Skeletal muscle satellite cell (primary cell): ENCODE results near the gene ZER1. TPM values are rescaled to one million over a fixed set of nuclear protein-coding genes. Genes with fewer than 3 reads are reported as not detected.
A peak's percentile ranks its signal among the peaks of the same experiment; 100 is the strongest.

ENCODE experiments used
- H3K27me3 ChIP-seq: 2 replicates; pipeline ENCODE4 v1.7.0; 2013; ENCODE audit warnings: low read length; ENCODE audit not compliant: control insufficient read depth, insufficient read depth
- H3K36me3 ChIP-seq: 2 replicates; pipeline ENCODE4 v1.7.0; 2013; ENCODE audit warnings: mild to moderate bottlenecking, control low read depth, low read length; ENCODE audit not compliant: insufficient read depth
- H3K4me1 ChIP-seq: 2 replicates; pipeline ENCODE4 v1.7.0; 2013; ENCODE audit warnings: low read length; ENCODE audit not compliant: control insufficient read depth, insufficient read depth
- H3K4me2 ChIP-seq: 2 replicates; pipeline ENCODE4 v1.7.0; 2013; ENCODE audit warnings: mild to moderate bottlenecking, low read length
- H3K4me3 ChIP-seq: 2 replicates; pipeline ENCODE4 v1.7.0; 2013; ENCODE audit warnings: low read length
- H3K9ac ChIP-seq: 2 replicates; pipeline ENCODE4 v1.7.0; 2013; ENCODE audit warnings: mild to moderate bottlenecking, low read depth, low read length, moderate library complexity
- H3K9me3 ChIP-seq: replicated peaks from 2 replicates; pipeline ENCODE4 v1.7.0; 2013; ENCODE audit warnings: mild to moderate bottlenecking, control low read depth, low read length
- total RNA-seq: library from RNA; depleted of rRNA; stranded (reverse); fragments of >200 nt; gene quantifications from 2 replicates; pipeline ENCODE4 v1.2.3, GENCODE V29; 2012; rRNA removed

Gene ZER1
- total RNA-seq = 11.7 and 13.5 TPM in 2 replicates

DNA sequence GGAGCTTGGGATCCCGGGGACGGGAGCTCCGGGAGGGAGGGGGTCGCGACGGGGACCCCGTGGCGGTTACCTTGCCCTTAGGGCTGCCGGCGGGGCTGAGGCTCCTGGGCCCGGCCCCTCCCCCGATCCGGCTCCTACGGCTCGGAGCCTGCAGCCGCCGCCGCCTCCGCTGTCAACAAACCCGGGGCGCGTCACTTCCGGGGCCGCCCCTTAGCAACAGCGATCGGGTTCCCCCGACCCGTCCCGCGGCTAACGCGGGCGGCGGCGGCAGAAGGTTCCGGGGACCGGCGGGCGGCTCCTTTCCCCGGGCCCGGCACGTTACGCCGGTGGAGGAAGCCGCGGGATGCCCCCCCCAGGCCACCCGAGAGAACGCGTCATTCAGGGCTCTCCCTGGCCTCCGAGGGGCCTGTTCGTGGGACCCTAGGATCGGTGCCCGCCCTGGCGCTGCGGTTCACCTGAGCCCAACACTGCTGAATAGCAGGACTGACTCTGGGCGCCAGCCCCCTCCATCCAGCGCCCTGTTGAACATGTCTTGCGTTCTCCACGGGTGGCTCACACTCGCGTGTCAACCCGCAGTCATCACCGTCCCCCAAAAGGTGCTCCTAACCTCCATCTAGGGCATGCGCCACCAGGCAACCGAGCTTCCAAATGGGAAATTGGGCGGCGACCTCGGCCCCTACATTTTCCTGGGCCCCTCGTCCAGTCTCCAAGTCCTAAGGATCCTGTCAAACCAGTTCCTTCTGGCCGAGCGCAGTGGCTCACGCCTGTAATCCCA is at the start of gene ZER1:
Gene ZER1, minus strand, starts transcription at position 183 of the 775 bp plus-strand sequence. CDS start 16,362 bp downstream, outside the sequence.
- Histone ChIP-seq H3K9me3 (no peaks in the 10 kb centered on the region), H3K9ac (peak within 1 kb of the TSS; percentile 90), H3K4me3 (peak within 1 kb of the TSS; percentile 95), H3K4me1 (peaks cover 14% of the 10 kb centered on the region), H3K27me3 (no peaks in the 10 kb centered on the region), H3K4me2 (peak within 1 kb of the TSS; percentile 97), H3K36me3 (no peaks in the 10 kb centered on the region)

DNA sequence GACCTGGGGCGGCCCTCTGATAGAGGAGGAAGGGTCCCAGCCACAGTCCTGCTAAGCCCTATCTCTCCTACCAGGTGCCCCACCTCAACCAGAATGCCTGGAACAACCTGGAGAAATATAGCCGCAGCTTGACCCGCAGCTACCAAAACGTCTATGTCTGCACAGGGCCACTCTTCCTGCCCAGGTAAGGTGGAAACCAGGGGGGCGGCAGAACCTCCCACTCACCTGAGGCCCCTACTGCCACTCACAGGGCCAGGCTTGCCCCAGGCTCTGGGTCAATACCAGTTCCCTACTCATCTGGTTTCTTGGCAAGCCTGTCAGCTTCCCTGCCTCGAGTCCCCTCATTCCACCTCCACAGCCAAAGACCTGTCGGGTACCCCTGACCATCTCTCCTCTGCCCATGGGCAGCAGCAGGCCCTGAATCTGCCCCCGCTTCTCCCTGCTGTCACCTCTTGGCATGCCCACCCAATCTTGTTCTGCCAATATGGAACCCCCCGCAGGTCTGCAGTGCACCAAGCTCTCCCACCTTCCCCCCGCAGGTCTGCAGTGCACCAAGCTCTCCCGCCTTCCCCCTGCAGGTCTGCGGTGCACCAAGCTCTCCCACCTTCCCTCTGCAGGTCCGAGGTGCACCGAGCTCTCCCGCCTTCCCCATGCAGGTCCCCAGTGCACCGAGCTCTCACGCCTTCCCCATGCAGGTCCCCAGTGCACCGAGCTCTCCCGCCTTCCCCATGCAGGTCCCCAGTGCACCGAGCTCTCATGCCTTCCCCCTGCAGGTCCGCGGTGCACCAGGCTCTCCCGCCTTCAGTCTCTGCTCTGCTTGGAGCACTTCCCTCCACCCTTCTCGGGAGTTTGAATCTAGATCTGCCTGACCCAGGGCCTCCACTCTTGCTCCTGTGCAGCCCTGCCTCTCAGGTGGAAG is 49.2 kb upstream of the ZER1 start:
- Histone ChIP-seq H3K4me2 (no peak overlapping the region), H3K4me1 (peaks cover 10% of the 10 kb centered on the region), H3K27me3 (no peaks in the 10 kb centered on the region), H3K36me3 (peaks cover 37% of the 10 kb centered on the region), H3K9me3 (no peaks in the 10 kb centered on the region), H3K9ac (no peak overlapping the region), H3K4me3 (no peak overlapping the region)

DNA sequence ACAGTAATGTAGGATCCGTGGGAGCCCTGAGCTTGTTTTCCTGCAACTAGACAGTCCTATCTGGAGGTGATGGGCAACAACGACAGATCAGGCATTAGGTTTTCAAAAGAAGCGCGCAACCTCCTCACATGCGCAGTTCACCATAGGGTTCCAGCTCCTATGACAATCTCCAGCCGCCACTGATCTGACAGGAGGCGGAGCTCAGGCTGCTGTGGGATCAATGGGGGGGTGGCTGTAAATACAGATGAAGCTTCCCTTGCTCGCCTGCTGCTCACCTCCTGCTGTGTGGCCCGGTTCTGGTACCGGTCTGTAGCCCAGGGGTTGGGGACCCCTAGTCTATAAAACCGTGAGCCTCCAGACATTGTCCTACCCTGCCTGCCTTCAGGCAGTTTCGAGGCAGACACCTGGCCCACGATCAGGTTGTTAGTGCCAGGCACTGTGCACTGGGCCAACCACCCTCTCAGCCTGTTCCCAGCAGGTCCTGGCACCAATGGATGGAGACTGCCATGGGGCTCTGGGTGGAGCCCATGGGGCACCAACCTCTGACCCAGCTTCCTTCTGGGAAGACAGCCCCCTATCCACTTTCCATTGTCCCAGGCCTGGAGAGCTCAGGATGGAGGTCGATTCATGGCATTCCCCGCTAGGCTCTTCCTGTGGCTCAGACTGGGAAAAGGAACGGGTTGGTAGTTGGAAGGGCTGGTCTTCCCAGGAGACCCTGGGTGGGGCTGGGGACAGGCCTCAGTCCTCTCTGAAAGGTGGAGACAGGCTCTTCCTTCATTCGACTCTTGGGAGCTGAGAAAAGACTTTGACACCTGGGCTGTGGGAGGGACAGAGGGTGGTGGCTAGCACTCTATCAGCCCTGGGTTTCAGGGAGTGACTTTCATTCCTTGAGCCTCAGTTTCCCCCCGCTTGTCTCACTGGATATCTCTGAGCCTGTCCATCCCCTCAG is 48.3 kb upstream of the ZER1 start:
- peak overlapping the region; percentile 97 for H3K4me2 ChIP-seq
- H3K9me3 ChIP-seq = no peaks in the 10 kb centered on the region
- H3K27me3 ChIP-seq = no peaks in the 10 kb centered on the region
- H3K9ac ChIP-seq = no peak overlapping the region
- peaks cover 10% of the 10 kb centered on the region for H3K4me1 ChIP-seq
- H3K36me3 ChIP-seq = peaks cover 28% of the 10 kb centered on the region
- peak overlapping the region; percentile 7 for H3K4me3 ChIP-seq

DNA sequence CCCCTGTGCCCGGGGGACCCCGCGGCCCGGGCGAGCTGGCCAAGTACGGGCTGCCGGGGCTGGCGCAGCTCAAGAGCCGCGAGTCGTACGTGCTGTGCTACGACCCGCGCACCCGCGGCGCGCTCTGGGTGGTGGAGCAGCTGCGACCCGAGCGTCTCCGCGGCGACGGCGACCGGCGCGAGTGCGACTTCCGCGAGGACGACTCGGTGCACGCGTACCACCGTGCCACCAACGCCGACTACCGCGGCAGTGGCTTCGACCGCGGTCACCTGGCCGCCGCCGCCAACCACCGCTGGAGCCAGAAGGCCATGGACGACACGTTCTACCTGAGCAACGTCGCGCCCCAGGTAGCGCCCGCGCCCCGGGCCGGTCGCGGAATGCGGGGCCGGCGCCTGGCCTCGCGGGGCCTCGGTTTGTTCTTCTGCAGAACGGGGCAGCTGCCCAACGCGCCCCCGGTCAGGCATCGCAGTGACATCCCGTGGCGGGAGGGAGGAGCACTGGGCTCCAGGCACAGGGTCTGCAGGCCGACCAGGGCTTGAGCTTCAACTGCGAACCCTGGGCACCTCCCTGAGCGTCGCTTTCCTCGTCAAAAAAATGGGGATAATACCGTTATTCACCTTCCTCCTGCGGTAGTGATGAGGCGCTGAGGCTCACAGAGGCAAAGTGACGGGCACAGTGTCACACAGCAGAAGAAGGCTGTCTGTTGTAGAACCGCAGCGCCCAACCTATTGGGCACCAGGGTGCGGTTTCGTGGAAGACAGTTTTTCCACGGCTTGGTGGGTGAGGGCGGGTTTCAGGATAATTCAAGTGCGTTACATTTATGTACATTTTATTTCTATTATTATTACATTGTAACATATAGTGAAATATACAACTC is 47.4 kb upstream of the ZER1 start:
- Histone ChIP-seq H3K27me3 (no peaks in the 10 kb centered on the region), H3K4me1 (peaks cover 10% of the 10 kb centered on the region), H3K9me3 (no peaks in the 10 kb centered on the region), H3K4me3 (peak overlapping the region; percentile 84), H3K36me3 (peaks cover 21% of the 10 kb centered on the region), H3K4me2 (peak overlapping the region; percentile 97), H3K9ac (peak overlapping the region; percentile 83)

DNA sequence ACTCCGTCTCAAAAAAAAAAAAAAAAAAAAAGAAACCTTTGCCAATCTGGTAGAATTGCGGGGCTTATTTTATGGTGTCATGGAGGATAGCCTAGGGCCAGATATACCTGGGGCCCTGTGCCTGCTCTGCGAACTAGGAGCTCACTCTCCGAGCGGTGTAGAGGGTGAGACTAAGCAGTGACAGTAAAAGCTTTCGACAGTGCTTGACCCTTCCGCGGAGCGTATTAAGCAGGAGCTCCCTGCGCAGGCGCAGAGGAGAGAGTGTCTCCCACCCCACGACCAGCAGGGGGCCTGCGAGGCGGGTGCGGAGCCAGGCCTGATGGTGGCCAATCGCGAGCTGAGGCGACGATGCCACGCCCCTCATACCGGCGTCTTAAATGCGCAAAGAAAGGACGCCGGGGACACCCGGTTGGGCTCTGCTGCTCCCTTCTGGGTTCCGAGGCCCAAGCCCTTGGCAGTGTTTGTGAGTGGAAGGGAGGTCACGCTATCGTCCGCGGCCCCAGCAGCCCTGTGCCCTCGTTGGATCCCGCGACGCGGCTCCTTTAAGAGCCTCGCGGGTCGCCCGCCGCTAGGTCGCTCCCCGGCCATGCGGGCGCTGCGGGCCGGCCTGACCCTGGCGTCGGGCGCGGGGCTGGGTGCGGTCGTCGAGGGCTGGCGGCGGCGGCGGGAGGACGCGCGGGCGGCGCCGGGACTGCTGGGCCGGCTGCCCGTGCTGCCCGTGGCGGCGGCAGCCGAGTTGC is 46.5 kb upstream of the ZER1 start, which contains the start of gene ENDOG:
Gene ENDOG, plus strand, starts transcription at position 402 of the 740 bp plus-strand sequence. Its CDS starts 185 bp downstream, at position 587.
- Histone ChIP-seq H3K4me1 (peaks cover 10% of the 10 kb centered on the region), H3K4me2 (peak within 1 kb of the TSS; percentile 97), H3K36me3 (peaks cover 20% of the 10 kb centered on the region), H3K4me3 (peak within 1 kb of the TSS; percentile 84), H3K9ac (peak within 1 kb of the TSS; percentile 83), H3K27me3 (no peaks in the 10 kb centered on the region), H3K9me3 (no peaks in the 10 kb centered on the region)

DNA sequence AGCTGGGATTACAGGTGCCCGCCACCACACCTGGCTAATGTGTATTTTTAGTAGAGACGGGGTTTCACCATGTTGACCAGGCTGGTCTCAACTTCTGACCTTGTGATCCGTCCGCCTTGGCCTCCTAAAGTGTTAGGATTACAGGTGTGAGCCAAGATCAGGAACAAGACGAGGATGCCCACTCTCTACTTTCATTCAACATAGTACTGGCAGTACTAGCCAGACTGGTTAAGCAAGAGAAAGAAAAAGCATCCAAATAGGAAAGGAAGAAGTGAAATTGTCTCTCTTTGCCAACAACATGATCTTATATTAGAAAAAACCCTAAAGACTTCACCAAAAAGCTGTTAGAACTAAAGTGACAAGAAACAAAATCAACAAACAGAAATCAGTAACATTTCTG is 39.1 kb upstream of the ZER1 start:
- no peak overlapping the region for H3K9ac ChIP-seq
- H3K27me3 ChIP-seq = no peaks in the 10 kb centered on the region
- H3K9me3 ChIP-seq = no peaks in the 10 kb centered on the region
- H3K4me2 ChIP-seq = no peak overlapping the region
- no peak overlapping the region for H3K4me3 ChIP-seq
- H3K36me3 ChIP-seq = peaks cover 29% of the 10 kb centered on the region
- no peaks in the 10 kb centered on the region for H3K4me1 ChIP-seq

DNA sequence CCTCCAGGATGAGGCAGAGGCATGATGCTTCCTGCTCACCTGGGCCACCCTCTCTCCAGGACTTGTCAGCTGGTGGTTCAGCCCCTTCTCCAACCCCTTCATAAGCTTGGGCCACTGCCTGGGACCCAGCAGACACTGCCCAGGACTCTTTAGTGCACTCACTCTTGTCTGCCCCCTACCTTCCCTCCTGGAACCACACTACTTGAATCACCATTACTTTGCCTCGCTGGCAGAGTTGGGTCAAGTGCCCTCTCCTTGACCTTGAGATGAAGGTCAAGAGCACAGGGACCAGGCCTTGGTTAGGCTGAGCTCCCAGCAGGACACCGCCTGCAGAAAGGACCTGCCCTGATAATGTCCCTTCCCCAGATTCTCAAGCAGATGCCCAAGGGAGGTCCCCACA is 38.1 kb upstream of the ZER1 start:
- Histone ChIP-seq H3K4me2 (no peak overlapping the region), H3K36me3 (peaks cover 39% of the 10 kb centered on the region), H3K27me3 (no peaks in the 10 kb centered on the region), H3K4me1 (no peaks in the 10 kb centered on the region), H3K9me3 (no peaks in the 10 kb centered on the region), H3K4me3 (no peak overlapping the region), H3K9ac (no peak overlapping the region)

DNA sequence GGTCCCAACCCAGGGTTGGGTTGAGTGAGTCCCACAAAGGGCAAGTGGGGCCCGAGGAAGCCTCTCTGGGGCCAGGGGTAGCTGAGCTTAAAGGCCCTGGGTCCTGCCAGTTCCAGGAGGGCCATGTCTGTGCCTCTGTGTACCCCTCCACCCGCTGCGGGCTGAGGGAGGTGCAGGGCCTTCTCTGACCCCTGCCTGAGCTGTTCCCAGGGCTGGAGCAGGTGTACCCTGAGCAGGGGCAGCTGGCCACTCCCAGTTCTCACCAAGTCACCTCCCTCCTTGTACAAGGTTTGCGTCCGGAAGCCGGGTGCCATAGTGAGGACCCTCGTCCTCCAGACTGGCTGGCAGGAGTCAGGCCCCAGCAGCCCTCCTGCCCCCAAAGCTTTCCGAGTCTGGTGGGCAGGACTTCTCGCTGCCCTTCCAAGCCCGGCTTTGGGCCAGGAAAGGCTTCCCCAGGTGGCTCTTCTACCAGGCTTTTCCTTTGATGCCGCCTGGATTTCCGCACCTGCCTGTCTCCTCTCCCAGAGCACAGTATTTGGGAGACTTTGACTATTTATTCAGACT is 37.4 kb upstream of the ZER1 start:
- no peak overlapping the region for H3K4me2 ChIP-seq
- H3K9ac ChIP-seq = no peak overlapping the region
- no peaks in the 10 kb centered on the region for H3K4me1 ChIP-seq
- no peaks in the 10 kb centered on the region for H3K9me3 ChIP-seq
- no peaks in the 10 kb centered on the region for H3K27me3 ChIP-seq
- H3K36me3 ChIP-seq = peaks cover 39% of the 10 kb centered on the region
- H3K4me3 ChIP-seq = no peak overlapping the region

DNA sequence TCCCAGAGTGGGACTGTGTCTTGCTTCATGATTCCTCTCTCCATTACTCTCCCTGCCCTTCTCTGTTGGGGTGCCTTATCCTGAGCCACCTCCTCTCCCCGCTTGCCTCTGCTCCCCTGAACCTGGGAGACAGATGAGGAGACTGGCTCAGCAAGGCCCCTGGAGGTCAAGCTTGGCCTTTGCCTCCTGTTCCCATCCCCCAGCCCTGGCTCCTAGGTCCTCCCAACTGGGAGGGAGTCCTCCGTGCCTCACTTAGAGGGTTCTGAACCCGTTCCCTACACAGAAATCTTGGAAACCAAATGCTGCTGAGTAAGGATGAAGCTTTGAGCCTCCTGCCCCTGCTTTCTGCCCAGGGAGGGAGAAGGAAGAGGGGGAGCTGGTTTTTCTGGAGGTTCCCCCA is 36.8 kb upstream of the ZER1 start:
- Histone ChIP-seq H3K9me3 (no peaks in the 10 kb centered on the region), H3K36me3 (peaks cover 45% of the 10 kb centered on the region), H3K27me3 (no peaks in the 10 kb centered on the region), H3K4me2 (no peak overlapping the region), H3K9ac (no peak overlapping the region), H3K4me3 (no peak overlapping the region), H3K4me1 (no peaks in the 10 kb centered on the region)
